Measurements from ENCODE around the gene CLEC4D.
"Not testable (repeated sequence)": the region's sequence is repeated elsewhere in the genome, so short reads cannot be mapped to it uniquely, and the experiment has no call there.

DNA sequence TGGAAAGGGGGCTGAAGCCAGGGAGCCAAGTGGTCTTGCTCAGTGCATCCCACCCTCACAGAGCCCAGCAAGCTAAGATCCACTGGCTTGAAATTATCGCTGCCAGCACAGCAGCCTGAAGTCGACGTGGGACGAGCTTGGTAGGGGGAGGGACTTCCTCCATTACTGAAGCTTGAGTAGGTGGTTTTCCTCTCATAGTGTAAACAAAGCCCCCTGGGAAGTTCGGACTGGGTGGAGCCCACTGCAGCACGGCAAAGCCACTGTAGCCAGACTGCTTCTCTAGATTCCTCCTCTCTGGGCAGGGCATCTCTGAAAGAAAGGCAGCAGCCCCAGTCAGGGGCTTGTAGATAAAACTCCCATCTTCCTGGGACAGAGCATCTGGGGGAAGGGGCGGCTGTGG is 17.2 kb upstream of the CLEC4D start:
- TF ChIP-seq, protein P1, sequence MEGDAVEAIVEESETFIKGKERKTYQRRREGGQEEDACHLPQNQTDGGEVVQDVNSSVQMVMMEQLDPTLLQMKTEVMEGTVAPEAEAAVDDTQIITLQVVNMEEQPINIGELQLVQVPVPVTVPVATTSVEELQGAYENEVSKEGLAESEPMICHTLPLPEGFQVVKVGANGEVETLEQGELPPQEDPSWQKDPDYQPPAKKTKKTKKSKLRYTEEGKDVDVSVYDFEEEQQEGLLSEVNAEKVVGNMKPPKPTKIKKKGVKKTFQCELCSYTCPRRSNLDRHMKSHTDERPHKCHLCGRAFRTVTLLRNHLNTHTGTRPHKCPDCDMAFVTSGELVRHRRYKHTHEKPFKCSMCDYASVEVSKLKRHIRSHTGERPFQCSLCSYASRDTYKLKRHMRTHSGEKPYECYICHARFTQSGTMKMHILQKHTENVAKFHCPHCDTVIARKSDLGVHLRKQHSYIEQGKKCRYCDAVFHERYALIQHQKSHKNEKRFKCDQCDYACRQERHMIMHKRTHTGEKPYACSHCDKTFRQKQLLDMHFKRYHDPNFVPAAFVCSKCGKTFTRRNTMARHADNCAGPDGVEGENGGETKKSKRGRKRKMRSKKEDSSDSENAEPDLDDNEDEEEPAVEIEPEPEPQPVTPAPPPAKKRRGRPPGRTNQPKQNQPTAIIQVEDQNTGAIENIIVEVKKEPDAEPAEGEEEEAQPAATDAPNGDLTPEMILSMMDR (IDR thresholded peaks at IDR 0.05) = not testable (repeated sequence)
- not testable (repeated sequence) for TF ChIP-seq POLR2A (IDR thresholded peaks at IDR 0.05)
